GM12872 (cell line): Measurements from ENCODE around the gene BCL11B.

ENCODE experiments used
- TF ChIP-seq, protein P1 (sequence below): IDR thresholded peaks from 3 replicates; pipeline ENCODE4 v1.5.1; 2011; ENCODE audit warnings: low read depth, mild to moderate bottlenecking, low read length, moderate library complexity; ENCODE audit not compliant: insufficient read depth

BCL11B gene

DNA sequence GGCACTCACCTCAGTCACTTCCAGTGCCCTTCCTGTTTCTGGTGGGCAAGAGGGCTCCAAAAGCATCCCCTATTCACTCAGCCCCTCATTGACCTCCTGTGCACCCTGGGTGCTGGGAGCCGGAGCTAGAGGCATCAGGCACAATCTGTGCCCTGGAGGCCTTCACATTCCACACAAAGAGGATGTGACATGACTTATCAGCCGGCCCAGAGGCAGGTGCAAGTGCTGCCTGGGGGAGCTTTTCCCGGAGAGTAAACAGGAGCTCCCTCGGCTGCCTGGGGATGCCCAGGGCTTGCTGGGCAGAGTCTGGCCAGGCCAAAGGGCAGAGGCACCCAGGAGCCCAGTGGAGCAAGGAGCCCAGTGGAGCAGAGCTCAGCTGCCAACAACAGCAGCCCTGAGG lies 64.5 kb downstream of the BCL11B start:
- TF ChIP-seq, protein P1, sequence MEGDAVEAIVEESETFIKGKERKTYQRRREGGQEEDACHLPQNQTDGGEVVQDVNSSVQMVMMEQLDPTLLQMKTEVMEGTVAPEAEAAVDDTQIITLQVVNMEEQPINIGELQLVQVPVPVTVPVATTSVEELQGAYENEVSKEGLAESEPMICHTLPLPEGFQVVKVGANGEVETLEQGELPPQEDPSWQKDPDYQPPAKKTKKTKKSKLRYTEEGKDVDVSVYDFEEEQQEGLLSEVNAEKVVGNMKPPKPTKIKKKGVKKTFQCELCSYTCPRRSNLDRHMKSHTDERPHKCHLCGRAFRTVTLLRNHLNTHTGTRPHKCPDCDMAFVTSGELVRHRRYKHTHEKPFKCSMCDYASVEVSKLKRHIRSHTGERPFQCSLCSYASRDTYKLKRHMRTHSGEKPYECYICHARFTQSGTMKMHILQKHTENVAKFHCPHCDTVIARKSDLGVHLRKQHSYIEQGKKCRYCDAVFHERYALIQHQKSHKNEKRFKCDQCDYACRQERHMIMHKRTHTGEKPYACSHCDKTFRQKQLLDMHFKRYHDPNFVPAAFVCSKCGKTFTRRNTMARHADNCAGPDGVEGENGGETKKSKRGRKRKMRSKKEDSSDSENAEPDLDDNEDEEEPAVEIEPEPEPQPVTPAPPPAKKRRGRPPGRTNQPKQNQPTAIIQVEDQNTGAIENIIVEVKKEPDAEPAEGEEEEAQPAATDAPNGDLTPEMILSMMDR, result no peak

DNA sequence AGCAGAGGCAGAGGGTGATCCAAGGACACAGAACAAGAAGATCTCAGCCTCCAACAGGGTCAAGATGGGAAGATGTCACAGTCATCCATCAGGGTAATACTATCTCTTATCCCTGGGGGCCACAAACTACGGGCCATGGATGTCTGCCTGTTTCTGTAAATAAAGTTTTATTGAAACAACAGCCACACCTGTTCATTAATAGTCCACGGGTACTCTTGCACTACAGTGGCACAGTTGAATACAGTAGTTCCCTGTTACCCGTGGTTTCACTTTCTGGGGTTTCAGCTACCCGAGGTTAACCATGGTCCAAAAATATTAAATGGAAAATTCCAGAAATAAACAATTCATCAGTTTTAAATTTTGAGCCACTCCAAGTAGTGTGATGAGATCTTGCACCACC lies 65.9 kb downstream of the BCL11B start:
- TF ChIP-seq, protein P1, result no peak

DNA sequence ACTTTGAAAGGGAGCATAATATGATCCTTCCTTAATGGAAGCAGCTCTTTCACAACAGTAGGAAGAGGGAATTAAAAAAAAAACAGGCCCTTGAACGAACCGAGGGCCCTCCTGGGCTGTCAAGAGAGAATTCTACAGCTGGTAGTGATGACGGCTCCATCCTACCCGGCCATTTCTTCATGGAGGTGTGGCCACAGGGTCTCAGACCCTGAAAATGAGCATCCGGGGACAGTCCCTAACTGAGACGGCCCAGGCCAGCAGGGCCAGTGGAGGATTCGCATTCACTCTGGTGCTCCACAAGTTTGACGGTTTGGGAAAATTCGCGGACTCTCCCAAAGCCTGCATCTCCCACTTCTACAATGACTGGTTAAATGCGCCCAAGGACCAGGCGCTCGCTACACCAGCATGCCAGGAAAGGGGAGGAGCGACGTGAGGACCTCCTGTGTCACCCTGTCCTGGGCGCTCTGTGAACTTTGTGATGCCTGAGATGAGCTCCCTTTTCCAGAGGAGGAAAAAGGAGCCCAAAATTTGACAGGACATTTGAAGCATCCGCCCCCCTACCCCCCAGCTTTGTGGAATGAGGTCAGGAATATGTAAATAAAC lies 66.8 kb downstream of the BCL11B start:
- TF ChIP-seq, protein P1, result no peak

DNA sequence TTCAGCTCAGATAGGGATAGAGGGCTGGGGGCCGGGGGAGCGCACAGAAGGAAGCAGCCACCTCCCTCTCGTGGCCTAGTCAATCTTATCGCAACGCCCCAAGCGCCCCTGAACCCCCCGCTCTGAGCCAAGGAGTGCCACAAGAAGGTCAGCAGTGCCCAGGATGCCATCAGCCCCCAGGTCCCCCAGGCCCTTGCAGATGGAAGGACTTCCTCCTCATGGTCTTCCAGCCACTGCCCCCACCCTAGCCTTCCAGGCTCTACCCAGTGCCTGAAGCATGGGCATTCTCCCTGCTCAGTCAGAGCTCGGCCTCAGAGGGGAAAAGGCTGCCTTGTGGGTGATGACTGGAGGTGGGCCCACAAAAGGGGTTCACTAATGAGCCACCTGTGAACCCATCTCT lies 68.2 kb downstream of the BCL11B start:
- TF ChIP-seq, protein P1, result no peak

DNA sequence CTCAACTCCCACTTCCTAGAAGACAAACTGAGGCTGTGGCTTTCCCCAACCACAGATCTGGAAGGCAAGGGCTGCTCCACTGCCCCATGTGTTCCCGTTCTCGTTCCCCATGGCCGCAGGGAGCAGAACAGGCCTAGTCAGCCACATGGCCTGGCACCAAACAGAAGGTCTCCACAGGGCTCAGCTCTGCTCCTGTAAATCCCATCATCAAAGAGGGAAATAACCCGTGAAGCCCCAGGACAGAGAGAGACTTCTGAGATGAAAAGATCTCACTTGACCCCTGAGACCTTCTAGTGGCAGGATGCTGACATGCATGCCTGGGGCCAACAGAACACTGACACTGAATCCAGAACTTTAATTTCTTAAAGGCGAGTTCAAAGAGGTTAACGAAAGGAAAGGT lies 68.9 kb downstream of the BCL11B start:
- TF ChIP-seq, protein P1, result no peak

DNA sequence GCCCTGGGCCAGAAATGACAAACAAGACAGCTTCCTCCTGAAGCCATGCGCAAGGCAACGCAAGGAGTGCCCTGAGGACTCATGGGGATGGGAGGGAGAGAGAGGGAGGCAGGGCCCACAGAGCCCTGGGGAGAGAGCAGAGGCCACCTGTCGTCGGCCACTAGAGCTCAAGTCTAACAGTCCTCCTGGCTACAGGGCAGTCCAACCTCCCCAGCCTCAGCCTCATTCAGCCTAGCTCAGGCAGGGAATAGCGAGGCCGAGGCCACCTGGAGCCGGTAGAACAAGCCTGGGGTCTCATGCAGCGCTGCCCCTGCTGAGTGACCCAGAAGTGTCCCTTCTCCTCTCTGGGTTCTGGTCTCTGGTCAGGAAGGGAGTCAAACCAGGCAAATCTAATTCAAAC lies 69.5 kb downstream of the BCL11B start:
- TF ChIP-seq, protein P1, result no peak

DNA sequence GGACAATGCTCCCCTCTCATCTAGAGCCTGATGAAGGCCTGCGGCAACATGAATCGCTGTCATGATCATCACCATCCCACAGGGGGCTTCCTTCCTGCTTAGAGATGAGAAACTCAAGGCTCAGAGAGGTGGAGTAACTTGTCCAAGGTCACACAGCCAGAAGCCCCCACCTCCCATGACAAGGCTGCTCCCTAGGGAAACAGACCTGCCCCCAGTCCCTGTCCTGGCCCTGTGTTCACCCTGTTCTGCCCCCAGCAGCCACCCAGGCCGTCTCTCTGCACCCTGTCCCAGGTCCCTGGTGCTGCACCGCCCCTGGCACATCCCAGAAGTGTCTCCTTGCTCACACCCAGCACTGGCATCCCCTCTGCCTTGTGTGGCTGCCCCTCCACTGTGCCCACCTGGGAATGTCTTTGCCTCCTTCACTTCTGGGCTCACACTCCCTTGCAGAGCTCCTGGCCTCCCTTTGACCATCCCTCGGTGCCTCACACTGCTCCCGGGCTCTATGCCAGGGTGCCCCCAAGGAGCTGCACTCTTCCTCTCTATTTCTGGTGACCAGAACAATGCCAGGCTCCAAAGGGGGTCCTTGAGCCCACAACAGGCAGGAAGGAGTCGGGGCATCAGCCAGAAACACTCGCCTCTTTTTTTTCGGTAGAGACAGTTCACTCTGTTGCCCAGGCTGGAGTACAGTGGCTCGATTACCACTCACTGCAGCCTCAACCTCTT lies 70.5 kb downstream of the BCL11B start:
- TF ChIP-seq, protein P1, result no peak
